HG03558 (cell line): ENCODE results near the gene PPP1R15B.

Experiments
- ATAC-seq: cut with Tn5 transposase; IDR thresholded peaks from one replicate; pipeline ENCODE4 v1.9.1; 2021; ENCODE audit warnings: moderate number of reproducible peaks; ENCODE audit not compliant: unreplicated experiment; ENCODE audit errors: extremely low read depth

PPP1R15B gene

DNA sequence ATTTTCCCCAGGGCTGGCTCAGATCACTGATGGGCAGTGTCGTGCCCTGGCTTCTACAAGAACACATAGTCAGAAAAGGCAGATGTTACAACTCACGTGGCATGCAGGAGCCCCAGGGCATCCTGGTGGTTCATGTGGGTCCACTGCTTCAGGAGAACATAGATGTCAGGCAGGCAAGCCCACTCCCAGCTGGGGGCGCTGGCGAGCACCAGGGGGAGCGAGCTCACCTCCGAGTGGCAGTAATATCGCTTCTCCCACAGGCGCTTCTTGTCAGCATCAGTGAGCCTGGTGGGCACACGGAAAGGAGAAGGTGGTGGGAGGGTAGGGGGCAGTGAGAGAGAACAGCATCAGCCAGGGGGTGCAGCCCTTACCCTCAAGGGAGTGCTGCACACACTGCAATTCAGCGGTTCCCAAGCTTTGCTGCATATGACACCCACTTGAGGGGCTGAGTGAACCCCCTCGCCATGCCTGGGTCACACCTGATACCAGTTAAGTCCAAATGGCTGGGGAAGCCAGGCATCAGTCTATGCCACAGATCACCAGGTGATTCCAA lies 34.3 kb upstream of the PPP1R15B start:
- ATAC-seq, result no peak

- ATAC-seq, result no peak
Observed at GRCh38 chr1:204443871-204444581, 32.4 kb upstream of the PPP1R15B start.

GRCh38 chr1:204443260-204443619 lies 31.6 kb upstream of the PPP1R15B start:
- ATAC-seq, result no peak

DNA sequence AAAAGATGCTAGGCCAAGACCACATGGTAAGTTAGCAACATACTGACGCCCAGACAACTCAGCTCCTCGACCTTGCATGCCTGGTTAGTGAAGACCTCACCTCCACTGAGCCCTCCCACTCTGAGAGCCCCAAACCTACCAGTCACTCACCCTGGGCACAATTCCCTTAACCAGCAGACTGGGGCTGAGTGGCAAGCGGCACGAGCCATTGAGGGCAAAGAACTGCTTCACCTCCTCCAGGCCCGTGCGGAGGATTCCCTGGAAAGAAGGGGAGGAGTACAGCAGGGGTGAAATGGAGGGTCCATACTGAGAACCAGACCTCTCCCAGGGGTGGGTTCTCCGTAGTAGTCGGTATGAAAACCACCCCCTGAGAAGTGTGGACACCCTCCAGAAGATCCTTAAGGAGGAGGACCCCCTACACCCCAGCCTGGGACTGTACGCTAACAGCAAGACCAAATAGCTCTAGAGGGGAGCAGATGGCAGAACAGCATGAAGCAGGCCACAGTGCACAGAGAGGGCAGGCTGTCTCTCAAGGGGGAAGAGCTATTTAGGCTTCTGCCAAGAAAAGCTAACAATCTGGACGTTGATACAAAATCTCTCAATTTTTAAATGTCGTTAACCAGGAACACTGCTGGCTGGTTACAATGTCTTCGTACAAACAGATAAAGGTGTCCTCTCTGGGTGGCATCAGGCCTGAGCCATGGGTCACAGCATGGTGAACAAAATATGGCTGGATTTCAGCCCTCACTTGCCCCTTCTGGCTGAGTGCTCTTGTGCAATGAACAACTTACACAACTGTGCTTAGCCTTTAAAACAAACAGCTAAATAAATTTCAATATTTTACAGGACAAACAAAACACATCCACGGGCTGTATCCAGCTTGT lies 31.0 kb upstream of the PPP1R15B start:
- ATAC-seq, result no peak

DNA sequence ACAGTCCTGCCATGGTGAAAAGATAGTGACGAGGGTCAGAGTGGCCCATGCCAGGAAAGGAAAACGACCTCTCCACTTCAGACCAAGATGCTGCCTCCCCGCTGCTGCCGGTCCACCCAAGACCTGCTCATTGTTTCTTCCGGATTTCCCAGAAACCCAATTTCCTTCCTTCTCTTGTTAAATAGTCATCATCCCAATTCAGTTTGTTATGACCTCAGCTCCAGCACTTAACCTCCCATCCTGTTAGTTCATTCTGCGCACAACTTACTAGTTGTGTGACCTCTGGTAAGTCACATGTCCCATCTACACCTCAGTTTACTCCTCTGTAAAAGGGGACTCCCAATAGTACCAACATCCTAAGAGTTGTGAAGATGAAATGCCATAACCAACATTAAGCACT lies 29.9 kb upstream of the PPP1R15B start:
- ATAC-seq, result no peak

DNA sequence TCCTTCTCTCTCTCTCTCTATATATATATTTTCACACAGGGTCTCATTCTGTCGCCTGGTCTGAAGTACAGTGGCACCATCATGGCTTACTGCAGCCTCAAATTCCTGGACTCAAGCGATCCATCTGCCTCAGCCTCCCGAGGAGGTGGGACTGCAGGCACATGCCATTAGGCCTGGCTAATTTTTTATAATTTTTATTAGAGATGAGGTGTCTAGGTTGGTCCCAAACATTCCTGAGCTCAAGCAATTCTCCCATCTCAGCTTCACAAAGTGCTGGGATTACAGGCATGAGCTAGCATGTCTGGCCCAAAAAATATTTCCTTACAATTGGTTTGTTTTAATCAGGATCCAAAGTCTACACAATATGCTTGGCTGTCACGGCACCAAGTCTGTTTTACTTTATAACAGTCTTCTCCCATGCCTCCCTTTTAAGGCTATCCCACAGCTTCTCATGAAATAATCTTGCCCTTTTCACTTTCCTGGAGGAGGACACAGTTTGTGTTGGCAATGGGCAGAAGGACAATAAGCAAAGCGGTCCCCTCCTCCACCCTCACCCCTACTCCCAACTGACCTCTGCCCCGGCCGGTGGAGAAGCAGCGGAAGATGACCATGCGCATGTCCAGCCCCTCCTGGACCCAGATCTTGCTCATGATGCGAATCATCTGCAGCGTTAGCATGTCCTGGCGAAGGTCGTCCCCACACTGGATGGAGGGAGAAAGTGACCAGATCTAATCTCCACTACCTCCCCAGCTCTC lies 28.2 kb upstream of the PPP1R15B start:
- ATAC-seq, result no peak

DNA sequence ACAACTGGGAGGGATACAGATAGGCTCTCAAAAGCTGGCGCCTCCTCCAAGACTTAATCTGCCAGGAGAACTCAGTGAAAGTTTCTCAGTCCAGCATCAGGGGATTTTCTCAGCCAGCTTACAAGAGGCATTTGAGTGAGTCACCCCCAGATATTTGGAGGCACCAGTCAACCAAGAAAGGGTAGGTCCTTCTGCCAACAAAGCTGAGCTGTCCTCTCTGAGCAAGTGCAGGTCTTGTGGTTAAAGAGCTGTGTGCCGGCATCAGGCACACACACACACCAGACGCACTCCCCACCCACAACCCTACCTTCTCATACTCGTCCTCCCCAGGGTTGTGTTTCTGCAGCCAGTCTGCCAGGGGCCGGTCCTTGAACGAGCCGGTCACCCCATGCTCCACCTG lies 27.0 kb upstream of the PPP1R15B start:
- no peak for ATAC-seq

DNA sequence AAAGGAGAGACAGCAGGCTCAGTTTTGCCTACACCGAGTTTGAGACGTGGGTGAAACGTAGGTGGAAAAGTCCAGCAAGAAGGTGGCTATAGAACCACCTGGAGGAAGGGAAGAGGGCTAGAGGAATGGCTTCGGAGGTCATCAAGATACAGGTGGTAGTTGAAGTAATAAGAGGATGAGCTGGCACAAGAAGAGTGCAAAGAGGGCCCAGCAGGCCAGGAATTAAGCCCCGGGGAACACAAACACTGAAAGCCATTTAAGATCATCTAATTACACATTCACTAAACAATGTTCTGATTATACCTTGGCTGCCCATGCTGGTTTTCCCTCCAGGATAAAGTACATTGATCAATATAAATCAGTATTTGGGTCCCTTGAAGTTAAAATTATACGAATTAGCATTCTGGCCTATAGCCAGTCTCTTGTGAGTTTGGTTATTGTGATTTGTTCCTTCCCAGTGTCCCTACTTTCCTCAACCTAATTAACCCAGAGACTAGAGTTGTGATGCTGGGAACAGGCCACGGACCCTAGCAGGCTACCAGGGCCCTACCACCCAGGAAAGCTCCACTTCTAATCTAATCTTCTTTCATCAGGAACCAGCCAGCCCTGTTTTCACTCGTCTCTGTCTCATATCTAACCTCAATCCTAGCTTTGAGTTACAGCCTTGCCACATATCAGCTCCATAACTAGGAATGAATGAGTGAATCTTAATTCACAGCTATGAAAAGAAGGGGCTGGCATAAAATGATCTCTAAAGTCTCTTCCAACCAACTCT lies 26.4 kb upstream of the PPP1R15B start:
- no peak for ATAC-seq

DNA sequence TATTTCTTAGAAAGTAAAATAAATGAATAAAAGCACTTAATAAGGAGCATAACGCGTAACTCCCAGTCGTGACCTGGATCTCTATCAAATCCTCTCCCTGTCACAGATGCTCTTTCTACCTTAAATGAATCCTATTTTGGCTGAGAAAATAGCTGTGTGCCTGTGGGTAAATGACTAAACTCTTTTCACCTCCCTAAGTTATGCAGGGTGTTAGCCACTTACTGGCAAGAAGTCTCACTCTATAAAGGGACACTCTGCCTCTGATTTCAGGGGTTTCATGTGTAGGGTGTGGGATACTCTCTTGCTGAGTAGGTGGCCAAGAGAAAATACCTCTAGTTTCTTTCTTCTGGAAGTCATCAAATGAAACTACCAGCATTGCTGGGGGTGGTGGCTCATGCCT lies 24.3 kb upstream of the PPP1R15B start:
- ATAC-seq, result no peak

GRCh38 chr1:204435381-204435831 lies 23.8 kb upstream of the PPP1R15B start:
- no peak for ATAC-seq

DNA sequence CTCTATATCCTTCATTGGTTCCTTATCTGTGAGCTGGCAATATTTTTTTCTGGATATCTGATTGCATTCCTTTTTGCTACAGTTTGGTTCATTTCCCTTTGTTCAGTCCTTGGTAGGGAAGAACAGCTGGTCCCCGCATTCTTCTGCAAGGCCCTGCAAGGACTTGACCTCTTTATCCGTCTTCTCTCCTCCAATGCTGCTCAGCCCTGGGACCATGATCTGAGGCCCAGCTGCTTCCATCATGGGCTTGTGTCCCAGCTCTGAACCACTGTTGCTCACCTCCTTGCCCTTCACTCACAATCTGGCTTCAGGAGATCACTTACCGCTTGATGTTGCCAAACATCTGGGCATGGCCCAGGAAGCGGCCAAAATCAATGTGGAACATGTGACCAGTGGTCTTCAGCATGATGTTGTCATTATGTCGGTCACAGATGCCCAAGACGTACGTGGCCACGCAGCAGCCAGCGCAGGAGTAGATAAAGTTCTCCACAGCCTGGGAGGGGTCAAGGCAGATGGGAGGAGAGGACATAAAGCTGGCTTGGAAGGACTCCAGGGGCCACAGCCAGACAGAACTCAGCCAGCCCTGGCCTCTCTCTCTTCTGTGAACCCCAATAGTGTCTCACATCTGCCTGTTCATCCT lies 22.6 kb upstream of the PPP1R15B start:
- no peak for ATAC-seq

- no peak for ATAC-seq
Observed at GRCh38 chr1:204432708-204433107, 21.1 kb upstream of the PPP1R15B start.

DNA sequence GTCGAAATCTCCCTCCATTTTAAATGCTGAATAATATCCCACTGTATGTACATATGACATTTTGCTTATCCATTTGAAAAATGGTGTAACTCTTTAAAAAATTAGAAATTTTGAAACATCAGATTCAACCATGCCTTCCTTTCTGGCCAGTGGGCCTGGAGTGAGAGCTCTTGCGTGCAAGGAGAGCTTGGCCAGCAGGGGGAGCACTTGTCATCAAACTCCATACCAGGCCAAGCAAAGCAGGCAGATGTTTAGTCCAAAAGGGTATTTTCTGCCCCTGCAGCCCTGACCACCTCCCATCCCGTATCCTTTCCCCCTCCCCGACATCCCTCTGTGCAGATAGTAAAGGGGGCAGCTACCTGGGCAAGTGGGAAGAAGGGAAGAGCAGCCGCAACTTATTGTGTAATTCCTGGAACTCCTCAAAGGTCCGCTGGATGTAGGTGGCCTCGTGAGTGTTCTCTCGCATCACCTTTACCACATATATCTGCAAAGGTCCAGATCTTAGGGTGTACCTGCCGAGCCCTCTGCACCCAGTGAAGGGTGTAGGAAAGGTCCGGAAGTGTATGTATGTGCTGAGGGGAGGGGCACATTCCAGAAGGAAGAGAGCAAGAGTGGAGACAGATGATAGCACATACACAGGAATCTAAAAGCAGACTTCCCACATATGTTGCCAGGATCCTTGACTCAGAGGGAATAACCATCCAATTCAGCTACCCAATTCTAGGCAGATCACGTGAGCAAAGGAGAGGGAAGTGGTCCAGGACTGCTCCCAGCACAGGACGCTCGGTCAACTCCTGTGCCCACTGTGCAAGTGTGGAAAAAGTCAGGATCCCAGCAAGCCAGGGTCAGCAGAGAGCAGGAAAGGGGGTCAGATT lies 19.9 kb upstream of the PPP1R15B start:
- ATAC-seq, result no peak

- ATAC-seq, result no peak
Observed at GRCh38 chr1:204429746-204430145, 18.1 kb upstream of the PPP1R15B start.

GRCh38 chr1:204426971-204427701 lies 15.5 kb upstream of the PPP1R15B start:
- ATAC-seq, result no peak

- no peak for ATAC-seq
Observed at GRCh38 chr1:204426474-204426873, 14.9 kb upstream of the PPP1R15B start.

DNA sequence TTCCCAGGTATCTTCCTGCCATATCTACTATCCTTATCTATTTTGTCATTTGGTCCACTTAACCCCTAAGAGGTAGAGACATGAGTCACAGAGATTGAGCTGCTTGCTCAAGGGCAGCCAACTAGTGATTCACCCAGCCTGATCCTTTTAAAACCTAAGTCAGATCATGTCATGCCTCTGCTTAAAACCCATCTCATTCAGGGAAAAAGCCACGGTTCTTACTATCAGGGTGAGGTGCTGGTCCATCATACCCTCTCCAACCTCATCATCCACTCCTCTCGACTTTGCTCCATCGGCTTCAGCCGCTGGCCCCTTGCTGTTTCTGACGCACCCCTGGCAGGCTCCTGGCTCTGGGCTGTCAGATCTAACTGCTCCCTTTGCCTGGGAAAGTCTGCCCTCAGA lies 14.4 kb upstream of the PPP1R15B start:
- no peak for ATAC-seq

GRCh38 chr1:204424621-204425020 lies 13.0 kb upstream of the PPP1R15B start:
- ATAC-seq, result no peak
